WTC11 (cell line): Measurements from ENCODE around the gene OR6J1. TPM values are rescaled to one million over a fixed set of nuclear protein-coding genes. Genes with fewer than 3 reads are reported as not detected.

ENCODE experiments used
- ATAC-seq: fragments of 200-7000 bp; cut with Tn5 transposase; 2 replicates; pipeline ENCODE4 v1.10.0; 2021; ENCODE audit warnings: mild to moderate bottlenecking, moderate library complexity
- CTCF ChIA-PET: fragments of 300-600 bp; sonication (Branson Sonifier 250); formaldehyde crosslinking; loops from one replicate; lab custom pipeline; 2021; ENCODE audit warnings: antibody characterized with exemption; lab: Charles Lee
- POLR2A ChIA-PET: fragments of 350-600 bp; sonication (Branson Sonifier 250); formaldehyde crosslinking; loops from one replicate; lab custom pipeline; 2021; ENCODE audit warnings: antibody characterized with exemption; lab: Charles Lee
- DNase-seq: peaks from one replicate; pipeline ENCODE4 v3.0.0; 2021; ENCODE audit warnings: low spot score
- H3K27ac Mint-ChIP-seq: 2 replicates; pipeline ENCODE4 v1.8.0; 2021; ENCODE audit warnings: mixed read lengths
- H3K27me3 Mint-ChIP-seq: 2 replicates; pipeline ENCODE4 v1.8.0; 2021; ENCODE audit warnings: low read depth, mild to moderate bottlenecking, moderate library complexity, mixed read lengths
- H3K36me3 Mint-ChIP-seq: 2 replicates; pipeline ENCODE4 v1.8.0; 2021; ENCODE audit warnings: mixed read lengths
- H3K4me1 Mint-ChIP-seq: 2 replicates; pipeline ENCODE4 v1.8.0; 2022; ENCODE audit warnings: mixed read lengths
- H3K4me3 Mint-ChIP-seq: 2 replicates; pipeline ENCODE4 v1.8.0; 2021; ENCODE audit warnings: mild to moderate bottlenecking, moderate library complexity, mixed read lengths
- H3K9me3 Mint-ChIP-seq: 2 replicates; pipeline ENCODE4 v1.8.0; 2021; ENCODE audit warnings: mixed read lengths
- E2F1 ChIP-seq: sonication (generic); formaldehyde crosslinking; IDR thresholded peaks from 2 replicates; pipeline ENCODE4 v1.8.0; 2022; ENCODE audit warnings: mild to moderate bottlenecking, missing genetic modification reagents
- IRF1 ChIP-seq: sonication (generic); formaldehyde crosslinking; IDR thresholded peaks from 2 replicates; pipeline ENCODE4 v1.8.0; 2023; ENCODE audit warnings: missing genetic modification reagents
- JUN ChIP-seq: sonication (generic); formaldehyde crosslinking; IDR thresholded peaks from 2 replicates; pipeline ENCODE4 v1.8.0; 2023; ENCODE audit warnings: mild to moderate bottlenecking, missing genetic modification reagents
- MAX ChIP-seq: sonication (generic); formaldehyde crosslinking; IDR thresholded peaks from 2 replicates; pipeline ENCODE4 v1.8.0; 2022; ENCODE audit warnings: mild to moderate bottlenecking, missing genetic modification reagents
- MYBL2 ChIP-seq: sonication (generic); formaldehyde crosslinking; IDR thresholded peaks from 2 replicates; pipeline ENCODE4 v1.8.1; 2023; ENCODE audit warnings: mild to moderate bottlenecking, moderate library complexity, missing genetic modification reagents
- NFYB ChIP-seq: sonication (generic); formaldehyde crosslinking; conservative IDR thresholded peaks from 2 replicates; pipeline ENCODE4 v1.8.0; 2022; ENCODE audit warnings: low read depth, missing genetic modification reagents
- NR1H2 ChIP-seq: sonication (generic); formaldehyde crosslinking; IDR thresholded peaks from 2 replicates; pipeline ENCODE4 v1.9.0; 2021; ENCODE audit warnings: mild to moderate bottlenecking, moderate library complexity, missing genetic modification reagents
- NR2C2 ChIP-seq: sonication (generic); formaldehyde crosslinking; IDR thresholded peaks from 2 replicates; pipeline ENCODE4 v1.8.0; 2022; ENCODE audit warnings: mild to moderate bottlenecking, missing genetic modification reagents
- RORB ChIP-seq: fragments of 250-450 bp; sonication (Bioruptor Pico); IDR thresholded peaks from 2 replicates; pipeline ENCODE4 v1.9.0; 2021; ENCODE audit warnings: mild to moderate bottlenecking
- ZBTB43 ChIP-seq: sonication (generic); formaldehyde crosslinking; IDR thresholded peaks from 2 replicates; pipeline ENCODE4 v1.8.1; 2023; ENCODE audit warnings: mild to moderate bottlenecking, missing genetic modification reagents
- ZNF121 ChIP-seq: sonication (generic); formaldehyde crosslinking; IDR thresholded peaks from 2 replicates; pipeline ENCODE4 v1.8.0; 2023; ENCODE audit warnings: missing genetic modification reagents
- ZNF138 ChIP-seq: sonication (generic); formaldehyde crosslinking; conservative IDR thresholded peaks from 2 replicates; pipeline ENCODE4 v1.8.1; 2022; ENCODE audit warnings: mild to moderate bottlenecking, moderate library complexity, missing genetic modification reagents
- ZNF281 ChIP-seq: sonication (generic); formaldehyde crosslinking; IDR thresholded peaks from 2 replicates; pipeline ENCODE4 v1.8.0; 2023; ENCODE audit warnings: mild to moderate bottlenecking, missing genetic modification reagents
- ZNF317 ChIP-seq: sonication (generic); formaldehyde crosslinking; IDR thresholded peaks from 2 replicates; pipeline ENCODE4 v1.8.1; 2023; ENCODE audit warnings: low read depth, mild to moderate bottlenecking, moderate library complexity, missing genetic modification reagents, borderline replicate concordance
- total RNA-seq: library from RNA; stranded (reverse); gene quantifications from 3 replicates; pipeline ENCODE4 v1.2.3, GENCODE V29; 2021
- TF ChIP-seq, protein P1 (sequence below): sonication (generic); formaldehyde crosslinking; IDR thresholded peaks from 2 replicates; pipeline ENCODE4 v1.8.1; 2023; ENCODE audit warnings: mild to moderate bottlenecking, missing genetic modification reagents, moderate library complexity
- TF ChIP-seq, protein P2 (sequence below): sonication (generic); formaldehyde crosslinking; conservative IDR thresholded peaks from 2 replicates; pipeline ENCODE4 v1.8.1; 2023; ENCODE audit warnings: mild to moderate bottlenecking, low read depth, missing genetic modification reagents, moderate library complexity

OR6J1 gene
- total RNA-seq, 1 experiment from 2014 or later: not detected

GRCh38 chr14:22634233-22634900 is 9.8 kb downstream of the OR6J1 start (continued):
- TF ChIP-seq ZNF281 (CRISPR knock-in tag) (no peak), NR2C2 (no peak), NFYB (CRISPR knock-in tag) (no peak)

GRCh38 chr14:22630486-22630885 is 13.7 kb downstream of the OR6J1 start:
- H3K4me1 Mint-ChIP-seq: peaks cover 14% of the 10 kb centered on the region
- H3K27ac Mint-ChIP-seq: no peak overlapping the region
- CTCF ChIA-PET: no interaction called here
- no peak for ATAC-seq
- peaks cover 58% of the 10 kb centered on the region for H3K9me3 Mint-ChIP-seq
- H3K4me3 Mint-ChIP-seq: no peak overlapping the region
- POLR2A ChIA-PET: no interaction called here
- H3K36me3 Mint-ChIP-seq: peaks cover 31% of the 10 kb centered on the region
- TF ChIP-seq ZBTB43 (CRISPR knock-in tag) (no peak), IRF1 (no peak), RORB (CRISPR knock-in tag) (no peak), E2F1 (CRISPR knock-in tag) (no peak), MAX (CRISPR knock-in tag) (no peak), JUN (CRISPR knock-in tag) (no peak), ZNF138 (CRISPR knock-in tag) (no peak), NR1H2 (CRISPR knock-in tag) (no peak), ZNF121 (no peak), ZNF317 (no peak), MYBL2 (CRISPR knock-in tag) (no peak)
- TF ChIP-seq, protein P1, sequence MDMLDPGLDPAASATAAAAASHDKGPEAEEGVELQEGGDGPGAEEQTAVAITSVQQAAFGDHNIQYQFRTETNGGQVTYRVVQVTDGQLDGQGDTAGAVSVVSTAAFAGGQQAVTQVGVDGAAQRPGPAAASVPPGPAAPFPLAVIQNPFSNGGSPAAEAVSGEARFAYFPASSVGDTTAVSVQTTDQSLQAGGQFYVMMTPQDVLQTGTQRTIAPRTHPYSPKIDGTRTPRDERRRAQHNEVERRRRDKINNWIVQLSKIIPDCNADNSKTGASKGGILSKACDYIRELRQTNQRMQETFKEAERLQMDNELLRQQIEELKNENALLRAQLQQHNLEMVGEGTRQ (CRISPR knock-in tag): no peak
- TF ChIP-seq, protein P2, sequence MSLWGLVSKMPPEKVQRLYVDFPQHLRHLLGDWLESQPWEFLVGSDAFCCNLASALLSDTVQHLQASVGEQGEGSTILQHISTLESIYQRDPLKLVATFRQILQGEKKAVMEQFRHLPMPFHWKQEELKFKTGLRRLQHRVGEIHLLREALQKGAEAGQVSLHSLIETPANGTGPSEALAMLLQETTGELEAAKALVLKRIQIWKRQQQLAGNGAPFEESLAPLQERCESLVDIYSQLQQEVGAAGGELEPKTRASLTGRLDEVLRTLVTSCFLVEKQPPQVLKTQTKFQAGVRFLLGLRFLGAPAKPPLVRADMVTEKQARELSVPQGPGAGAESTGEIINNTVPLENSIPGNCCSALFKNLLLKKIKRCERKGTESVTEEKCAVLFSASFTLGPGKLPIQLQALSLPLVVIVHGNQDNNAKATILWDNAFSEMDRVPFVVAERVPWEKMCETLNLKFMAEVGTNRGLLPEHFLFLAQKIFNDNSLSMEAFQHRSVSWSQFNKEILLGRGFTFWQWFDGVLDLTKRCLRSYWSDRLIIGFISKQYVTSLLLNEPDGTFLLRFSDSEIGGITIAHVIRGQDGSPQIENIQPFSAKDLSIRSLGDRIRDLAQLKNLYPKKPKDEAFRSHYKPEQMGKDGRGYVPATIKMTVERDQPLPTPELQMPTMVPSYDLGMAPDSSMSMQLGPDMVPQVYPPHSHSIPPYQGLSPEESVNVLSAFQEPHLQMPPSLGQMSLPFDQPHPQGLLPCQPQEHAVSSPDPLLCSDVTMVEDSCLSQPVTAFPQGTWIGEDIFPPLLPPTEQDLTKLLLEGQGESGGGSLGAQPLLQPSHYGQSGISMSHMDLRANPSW: no peak
- TF ChIP-seq, all 79 proteins: peak for 0
- DNase-seq: no peak
- peaks cover 6% of the 10 kb centered on the region for H3K27me3 Mint-ChIP-seq
